NCI-H1694 (cell line): Measurements from ENCODE around the gene AFDN.

Experiments used
- DNase-seq: peaks from one replicate; lab custom pipeline; 2025; lab: John Stamatoyannopoulos, UW

The AFDN gene

DNA sequence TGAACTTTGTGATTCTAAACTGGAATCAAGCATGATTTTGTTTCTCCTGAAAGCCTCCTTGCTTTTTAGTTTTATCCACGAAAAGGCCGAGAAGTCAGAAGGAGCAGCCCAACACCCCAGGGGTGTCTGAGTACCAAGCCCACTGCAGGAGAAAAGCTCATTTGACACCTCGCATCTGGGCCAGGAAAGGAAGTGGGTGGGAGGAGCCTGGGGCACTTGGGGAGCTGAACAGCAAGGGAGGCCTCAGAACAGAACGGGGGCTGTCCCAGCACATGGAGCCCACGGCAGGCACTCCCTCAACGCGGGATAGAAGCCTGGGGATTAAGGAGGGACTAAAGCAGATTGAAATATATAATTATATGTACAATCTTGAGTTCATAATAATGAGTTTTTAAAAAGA lies 177.3 kb downstream of the AFDN start:
- DNase-seq: no peak

DNA sequence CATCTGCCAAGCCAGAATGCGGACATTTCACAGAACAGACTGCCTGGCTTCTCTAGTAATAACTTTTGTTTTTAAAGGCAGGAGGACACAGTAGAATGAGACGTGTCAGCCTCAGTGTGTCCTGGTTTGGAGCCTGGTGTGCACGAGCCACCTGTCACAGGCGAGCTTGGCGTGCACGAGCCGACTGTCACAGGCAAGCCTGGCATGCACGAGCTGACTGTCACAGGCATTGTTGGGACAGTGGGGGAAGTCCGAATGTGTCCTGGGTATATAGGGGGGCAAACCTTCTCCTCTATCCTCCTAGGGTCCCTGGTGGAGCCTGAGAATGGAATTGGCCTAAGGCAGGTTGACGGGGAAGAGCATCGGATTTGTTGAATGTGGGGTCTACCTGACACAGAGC lies 178.2 kb downstream of the AFDN start:
- DNase-seq: no peak

DNA sequence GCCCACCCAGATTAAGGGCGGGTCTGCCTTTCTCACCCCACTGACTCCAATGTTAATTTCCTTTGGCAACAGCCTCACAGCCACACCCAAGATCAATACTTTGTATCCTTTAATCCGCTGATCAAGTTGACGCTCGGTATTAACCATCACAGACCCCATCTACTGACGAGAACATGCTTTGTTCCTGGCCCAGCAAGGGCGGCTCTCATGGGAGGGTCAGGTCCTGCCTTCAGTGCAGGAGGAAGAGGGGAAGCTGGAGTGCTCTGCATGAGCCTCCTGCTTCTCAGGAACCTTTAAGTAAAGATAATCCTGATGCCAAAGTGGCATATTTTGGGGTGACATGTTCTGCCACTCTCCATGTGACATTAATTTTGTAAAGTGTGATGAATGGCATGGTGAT lies 179.1 kb downstream of the AFDN start:
- DNase-seq: no peak

DNA sequence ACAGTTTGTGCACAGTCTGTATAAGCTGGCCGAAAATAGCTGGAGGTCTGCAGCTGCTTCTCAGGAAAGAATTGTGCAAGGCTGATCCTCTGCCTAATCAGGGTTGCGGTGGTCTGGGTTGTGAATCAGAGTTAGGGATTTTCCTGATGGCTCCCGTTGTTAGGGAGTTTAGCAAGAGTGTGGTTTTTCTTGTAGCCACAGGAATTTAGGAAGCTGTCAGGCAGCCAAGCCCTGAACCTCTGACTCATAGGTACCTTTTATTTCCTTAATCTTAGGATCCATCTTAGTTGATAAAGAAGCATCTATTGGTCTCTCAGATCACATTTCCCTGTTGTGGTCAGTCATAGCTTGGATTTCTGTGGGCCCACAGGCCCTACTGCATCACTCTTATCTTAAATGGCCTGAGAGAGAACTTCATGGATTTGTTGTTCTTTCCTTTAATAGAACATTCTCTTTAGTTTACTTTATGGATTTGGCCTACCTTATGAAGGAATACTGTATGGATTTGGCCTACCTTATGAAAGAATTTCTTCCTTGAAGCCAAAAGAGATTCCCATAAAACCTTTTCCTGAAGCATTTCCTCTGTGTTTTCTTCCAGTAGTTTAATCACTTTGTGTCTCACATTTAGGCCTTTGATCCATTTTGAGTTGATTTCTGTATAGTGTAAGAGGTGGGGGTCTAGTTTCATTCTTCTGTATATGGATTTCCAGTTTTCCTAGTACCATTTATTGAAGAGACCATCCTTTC lies 181.1 kb downstream of the AFDN start:
- no peak for DNase-seq

DNA sequence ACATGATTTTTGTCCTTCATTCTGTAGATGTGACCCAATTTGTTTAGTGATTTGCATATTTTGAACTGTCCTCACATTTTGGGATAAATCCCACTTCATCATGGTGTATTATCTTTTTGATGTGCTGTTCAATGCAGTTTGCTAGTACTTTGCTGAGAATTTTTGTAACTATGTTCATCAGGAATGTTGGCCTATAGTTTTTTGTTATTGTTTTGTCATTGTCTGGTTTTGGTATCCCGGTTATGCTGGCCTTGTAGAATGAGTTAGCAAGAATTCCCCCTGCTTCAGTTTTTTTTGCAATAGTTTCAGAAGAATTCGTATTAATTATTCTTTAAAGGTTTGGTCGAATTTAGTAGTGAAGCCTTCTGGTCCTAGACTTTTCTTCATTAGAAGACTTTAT lies 182.6 kb downstream of the AFDN start:
- no peak for DNase-seq

DNA sequence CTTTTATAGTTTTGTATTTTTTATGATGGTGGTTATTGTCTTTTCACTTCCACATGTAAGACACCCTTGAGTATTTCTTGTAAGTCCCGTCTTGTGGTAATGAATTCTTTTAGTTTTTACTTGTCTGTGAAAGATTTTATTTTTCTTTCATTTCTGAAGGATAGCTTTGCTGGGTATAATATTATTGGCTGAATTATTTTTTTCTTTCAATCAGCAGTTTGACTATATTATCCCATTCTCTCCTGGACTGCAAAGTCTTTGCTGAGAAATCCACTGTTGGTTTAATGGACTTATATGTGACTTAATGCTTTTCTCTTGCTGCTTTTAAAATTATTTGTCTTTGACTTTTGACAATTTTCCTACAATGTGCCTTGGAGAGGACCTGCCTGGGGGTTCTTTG lies 184.6 kb downstream of the AFDN start:
- no peak for DNase-seq

DNA sequence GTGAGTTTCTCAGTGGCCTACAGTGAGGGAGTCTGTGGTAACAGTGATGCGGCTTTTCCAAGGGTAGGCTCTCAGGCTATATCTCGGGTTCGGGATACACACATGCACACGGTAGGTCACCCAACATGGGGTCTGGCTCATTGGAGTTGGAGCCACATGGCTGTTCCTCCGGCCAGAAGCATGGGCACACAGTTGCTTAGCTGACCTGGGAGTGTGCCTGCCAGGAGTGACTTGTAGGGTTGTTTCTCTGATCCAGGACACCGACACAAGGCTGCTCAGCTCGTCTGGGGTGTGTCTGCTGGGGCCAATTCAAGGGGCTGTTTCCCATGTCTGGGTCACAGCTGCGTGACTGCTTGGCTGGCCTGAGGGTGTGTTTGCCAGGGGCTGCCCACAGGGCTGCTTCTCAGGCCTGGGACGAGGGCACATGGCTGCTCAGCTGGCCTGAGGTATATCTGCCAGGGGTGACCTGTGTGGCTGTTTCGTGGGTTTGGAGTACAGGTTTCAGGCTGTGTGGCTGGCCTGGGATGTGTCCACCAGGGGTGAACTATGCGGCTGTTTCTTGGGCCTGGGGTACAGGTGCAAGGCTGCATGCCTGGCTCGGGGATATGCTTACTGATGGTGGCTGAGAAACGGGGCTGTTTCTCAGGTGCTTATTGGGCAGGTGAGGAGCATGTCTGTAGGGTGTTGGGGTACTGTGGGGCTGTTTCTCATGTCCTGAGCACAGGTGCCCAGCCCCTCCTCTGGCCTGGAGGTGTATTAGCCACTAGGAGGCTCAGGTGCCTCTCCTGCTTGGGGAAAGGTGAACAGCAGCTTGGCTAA lies 185.9 kb downstream of the AFDN start:
- no peak for DNase-seq

DNA sequence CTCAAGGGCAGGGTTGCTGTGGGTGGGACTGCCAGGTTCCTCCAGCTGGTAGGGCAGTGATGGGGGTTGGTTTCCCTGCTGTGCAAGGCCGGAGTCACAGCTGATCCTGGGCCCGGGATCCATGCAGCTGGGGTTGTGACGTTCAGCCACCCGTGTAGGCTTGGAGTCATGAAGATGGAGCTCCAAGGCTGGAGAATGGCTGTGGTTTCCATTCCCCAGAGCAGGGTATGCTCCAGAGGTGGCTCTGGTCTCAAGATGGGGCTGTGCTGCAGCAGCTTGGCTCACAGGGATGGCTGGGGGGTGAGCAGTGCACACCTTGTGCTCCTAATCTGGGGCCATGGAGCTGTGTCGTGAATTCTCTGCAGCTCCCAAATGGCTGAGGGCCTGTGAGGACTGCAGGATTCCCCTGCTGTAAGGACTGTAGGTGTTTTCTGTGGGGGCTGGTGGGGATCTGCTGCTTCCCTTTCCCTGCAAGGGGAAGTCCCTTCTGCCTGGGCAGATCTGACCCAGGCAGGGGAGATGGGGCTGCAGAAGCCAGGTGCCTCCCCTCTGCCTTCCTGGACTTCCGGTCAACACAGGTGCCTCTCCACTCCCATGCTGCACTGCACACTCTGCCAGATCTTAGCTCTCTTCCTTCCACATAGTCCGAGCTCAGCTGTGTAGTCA lies 186.7 kb downstream of the AFDN start:
- DNase-seq: no peak

DNA sequence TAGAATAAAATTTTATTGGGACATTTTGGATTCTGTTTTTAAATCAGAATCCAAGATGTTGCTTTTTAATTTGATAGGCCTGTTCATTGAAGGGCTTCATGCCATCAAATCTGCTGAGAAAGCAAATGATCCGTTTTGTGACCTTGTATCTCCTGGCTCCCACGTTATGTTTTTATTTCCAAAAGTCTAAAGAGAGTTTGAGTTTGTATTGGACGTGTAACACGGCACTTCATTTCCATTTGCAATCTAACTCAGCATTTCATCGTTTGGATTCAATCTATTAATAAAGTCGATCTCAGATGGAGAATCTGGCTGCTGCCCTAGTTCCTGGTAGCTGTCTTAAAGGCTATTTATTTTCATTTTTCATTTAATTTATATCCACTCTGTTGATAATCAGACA lies 187.7 kb downstream of the AFDN start:
- DNase-seq: no peak

DNA sequence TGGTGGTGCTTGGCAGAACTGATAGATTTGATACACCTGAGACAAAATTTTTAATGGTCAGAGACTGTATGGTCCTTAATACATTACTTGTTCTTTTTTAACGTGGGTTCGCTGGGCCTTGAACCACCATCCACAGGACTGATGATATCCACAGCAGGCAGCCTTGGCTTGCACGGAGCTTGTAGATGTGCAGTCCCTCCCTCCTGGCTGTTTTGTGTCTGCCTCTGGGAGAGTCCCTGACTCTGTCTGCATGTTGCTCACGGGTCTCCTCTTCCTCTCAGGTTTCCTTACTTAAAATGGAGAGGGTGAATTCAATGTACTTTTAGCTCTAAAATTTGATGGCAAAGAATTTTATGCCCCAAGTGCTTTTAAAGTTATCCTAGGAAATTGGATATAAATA lies 188.3 kb downstream of the AFDN start:
- DNase-seq: no peak

DNA sequence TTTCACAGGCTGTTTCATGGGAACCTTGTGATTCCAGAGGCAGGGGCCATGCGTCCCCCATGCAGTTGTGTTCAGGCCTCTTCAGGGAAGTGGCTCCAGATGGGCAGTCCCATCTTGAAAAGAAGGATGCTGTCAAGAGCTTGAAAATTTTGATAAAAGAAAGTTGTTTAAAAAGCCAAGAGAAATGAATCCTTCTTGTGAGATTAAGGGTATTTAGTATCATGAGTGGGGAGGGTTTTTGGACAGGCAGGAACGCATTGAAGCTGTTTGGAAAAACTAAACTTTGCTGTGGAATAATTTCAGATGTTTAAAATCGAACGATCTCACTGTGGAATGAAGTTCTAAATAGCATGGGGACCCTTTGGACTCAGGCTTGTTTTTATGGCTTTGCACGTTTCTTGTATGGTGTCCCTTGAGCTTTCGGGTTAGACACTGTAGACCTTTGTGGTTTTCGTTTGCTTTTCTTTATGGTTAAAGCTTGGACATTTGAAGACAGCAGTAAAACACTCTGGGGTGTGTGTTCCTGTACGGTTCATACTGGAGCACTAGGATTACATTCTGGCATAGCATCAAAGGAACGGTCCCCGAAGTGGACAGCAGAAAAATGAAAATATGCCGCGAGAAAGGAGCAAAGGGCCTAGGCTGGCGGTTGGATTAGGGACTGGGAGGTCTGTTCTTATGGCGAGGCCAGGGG lies 188.9 kb downstream of the AFDN start:
- DNase-seq: no peak

DNA sequence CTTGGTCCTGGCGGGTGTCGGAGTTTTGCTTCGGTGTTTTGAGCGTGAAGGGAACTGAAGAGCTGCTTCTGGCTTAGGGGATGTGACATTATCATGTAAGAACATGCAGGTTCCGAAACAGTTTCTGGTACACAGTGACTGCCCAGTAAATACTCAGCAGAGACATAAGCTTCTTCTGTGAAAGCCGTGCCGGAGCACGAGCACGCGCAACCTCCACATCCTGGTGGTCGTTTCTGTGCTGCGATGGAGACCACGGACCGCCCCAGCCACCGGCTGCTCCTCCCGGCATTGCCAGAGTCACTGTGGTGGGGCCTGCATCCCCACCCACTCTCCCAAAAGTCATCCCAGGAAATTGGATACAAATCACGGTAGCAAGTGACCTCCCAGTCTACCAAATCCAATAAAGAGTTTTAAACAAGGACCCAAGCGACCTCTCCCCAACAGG lies 189.5 kb downstream of the AFDN start:
- DNase-seq: no peak

DNA sequence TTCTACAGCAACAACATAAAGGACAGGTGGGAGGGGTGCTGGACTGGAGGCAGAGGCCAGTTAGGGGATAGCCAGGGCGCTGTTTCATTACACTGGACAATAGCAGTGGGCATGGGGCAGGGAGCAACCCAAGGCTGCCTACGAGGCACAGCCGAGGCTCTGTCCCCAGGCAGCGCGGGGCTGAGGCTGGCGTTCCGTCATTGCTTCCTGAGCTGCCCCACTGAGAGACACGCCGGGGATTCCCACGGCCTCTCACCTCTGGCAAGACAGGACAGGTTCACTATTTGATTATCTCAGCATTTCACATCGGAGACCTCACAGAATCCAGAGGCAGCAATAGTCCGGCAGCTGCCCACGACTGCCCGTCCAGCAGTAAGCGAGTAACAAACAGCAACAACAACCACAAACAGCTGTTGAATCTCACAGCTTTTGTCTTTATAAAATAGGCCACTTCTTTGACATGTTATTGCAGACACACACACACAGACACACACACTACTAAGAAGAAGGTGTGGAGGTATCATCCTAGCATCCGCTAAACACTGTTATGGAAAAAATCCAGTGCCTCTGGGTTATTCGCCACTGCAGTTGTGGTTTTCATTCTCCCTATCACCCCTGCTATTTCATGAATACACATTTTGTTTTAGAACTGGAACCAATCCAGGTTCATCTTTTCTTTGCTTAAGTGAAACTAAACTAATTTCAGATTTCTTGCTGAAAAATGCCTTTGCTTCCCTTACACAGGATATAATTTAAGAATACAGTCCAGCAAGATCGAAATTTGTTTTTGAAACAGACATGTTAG lies 190.2 kb downstream of the AFDN start:
- no peak for DNase-seq

DNA sequence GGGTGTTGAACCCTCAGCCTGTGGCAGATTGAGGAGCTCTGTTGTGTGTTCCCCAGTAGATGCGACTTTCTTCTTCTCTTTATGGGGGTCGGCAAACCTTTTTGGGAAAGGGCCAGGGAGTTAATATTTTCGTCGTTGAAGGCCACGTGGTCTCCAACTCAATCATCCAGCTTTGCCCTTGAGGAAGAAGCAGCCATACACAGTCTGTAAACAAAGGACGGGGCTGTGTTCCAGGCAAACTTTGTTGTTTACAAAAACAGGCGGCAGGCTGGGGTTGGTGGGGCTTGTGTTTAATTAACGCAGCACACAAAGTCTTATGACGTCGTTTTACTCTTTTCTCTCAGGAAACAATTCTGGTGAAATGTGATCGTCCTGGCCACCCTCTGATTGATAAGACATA lies 190.9 kb downstream of the AFDN start:
- DNase-seq: no peak

DNA sequence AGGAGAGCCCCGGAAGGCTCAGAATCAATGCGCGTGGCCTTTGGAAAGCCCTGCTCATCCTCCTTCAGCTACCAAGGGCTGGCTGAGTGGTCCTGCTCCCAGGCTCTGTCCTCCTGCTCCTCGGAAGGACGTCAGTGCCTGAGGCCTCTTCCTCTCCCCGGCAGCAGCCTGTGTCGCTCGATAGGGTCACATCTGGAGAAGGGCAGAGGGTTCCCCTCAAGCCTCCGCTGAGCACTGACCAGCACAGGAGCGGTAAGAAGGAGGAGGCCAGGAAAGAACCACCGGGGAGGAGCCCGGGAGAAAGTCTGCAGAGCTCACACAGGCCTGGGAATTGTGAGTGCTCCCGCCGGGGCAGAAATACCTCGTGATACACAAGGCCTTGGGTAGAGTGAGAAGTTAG lies 192.0 kb downstream of the AFDN start:
- DNase-seq: no peak

DNA sequence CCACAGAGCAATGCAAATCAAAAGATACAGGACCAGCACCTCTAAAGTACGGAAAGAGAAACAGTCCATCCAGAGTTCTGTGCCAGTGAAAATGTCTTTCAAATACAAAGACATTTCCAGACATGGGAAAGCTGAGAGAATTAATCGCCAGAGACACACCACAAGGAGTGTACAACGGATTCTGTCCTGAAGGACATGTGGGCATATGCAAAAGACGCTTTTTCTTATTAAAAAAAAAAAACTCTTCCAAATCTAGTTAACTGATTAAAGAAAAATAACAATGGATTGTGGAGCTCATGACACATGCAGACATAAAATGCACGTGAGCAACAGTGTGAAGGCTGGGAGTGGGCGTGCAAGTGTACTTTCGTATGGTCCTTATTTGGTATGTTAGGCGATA lies 193.5 kb downstream of the AFDN start:
- no peak for DNase-seq

DNA sequence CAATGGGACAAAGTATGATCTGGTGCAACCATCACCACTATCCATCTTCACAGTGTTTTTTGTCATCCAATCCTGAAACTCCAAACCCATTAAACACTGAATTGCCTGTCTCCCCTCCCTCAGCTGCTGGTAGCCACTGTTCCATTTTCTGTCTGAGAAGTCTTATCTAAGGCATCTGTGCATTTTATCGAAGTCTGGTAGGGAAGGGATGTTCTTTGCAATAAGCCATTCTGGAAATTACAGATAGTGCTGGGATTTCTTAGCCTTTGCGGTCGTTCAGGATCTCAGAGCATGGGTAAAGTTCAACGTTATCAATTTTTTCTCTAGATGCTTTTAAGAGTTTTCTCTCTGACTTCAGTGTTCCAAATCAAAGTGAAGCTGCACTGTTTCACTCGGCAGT lies 194.9 kb downstream of the AFDN start:
- no peak for DNase-seq
